HG02970 (cell line): ENCODE results near the gene ADD3.

Source experiments
- ATAC-seq: cut with Tn5 transposase; IDR thresholded peaks from one replicate; pipeline ENCODE4 v1.9.1; 2021; ENCODE audit warnings: mild to moderate bottlenecking, moderate library complexity, moderate number of reproducible peaks; ENCODE audit not compliant: unreplicated experiment, low FRiP score

Gene ADD3

DNA sequence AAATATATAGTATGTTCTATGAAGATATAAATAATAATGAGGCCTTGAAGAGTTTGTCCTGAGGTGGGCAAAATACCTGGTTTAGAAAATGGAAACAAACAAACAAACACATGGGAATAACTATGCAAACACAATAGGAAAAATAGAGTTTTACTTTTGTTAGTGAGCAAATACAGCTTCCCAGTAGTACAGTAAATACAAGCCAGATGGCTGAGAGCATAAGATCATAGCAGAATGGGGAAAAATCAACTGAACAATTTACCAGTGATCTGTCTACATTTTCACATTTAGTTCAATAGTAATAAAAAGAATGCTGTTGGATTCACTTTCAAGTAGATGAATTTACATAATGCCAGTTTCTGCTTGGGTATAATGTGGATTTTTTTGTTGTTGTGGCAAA is 45.1 kb downstream of the ADD3 start:
- no peak for ATAC-seq

DNA sequence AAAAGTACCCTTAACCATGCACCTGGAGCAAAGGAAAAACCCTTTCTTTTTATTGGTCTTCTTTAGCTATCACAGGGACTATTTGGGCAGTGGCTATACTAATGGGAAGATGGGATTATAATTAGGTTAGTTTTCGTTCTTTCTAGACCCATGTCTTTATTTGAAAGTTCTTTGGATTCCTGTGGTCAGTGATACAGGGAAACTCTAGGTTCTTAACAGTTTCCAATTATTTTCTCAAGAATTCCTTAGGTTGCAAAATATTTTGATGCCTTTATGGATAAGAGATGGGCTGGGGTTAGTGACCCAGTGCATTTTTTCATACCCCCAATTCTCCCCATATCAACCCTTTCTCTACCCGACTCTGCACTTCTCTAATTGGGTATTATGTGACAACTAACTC is 49.0 kb downstream of the ADD3 start:
- ATAC-seq = no peak

DNA sequence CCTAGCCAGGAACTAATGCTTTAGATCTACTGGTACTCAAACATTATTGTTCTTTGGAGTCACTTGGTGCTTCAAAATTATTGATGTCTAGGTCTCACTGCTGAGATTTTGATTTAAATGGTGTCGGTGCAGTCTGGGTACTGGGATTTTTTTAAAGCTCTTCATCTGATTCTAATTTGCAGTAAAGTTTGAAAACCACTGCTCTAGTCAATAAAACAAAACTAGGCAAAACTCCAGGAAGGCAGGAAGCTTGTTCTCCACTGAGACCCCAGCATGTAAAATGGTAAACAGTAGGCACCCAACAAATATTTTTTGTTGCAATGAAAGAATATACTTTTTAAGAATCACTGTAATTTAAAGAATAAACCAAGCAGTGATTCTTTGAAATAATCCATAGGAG is 49.7 kb downstream of the ADD3 start:
- no peak for ATAC-seq

DNA sequence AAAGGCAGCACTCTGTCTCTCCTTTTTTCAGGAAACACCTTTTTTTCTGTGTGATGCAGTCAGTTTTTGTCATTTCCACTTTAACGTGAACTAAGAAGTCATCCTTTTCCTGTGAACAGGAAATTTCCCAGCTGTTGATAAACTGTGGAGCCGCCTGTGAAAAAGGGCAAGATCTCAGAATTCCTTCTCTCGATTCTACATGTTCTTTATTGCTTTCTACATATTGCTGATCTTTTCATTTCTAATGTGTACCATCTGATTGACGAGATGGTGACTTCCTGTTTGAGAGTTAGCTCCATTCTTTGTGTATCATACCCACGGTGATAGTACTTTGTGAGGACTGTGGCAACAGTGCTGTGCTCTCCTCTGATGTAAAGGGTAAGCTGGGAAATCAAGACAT is 50.4 kb downstream of the ADD3 start:
- no peak for ATAC-seq

DNA sequence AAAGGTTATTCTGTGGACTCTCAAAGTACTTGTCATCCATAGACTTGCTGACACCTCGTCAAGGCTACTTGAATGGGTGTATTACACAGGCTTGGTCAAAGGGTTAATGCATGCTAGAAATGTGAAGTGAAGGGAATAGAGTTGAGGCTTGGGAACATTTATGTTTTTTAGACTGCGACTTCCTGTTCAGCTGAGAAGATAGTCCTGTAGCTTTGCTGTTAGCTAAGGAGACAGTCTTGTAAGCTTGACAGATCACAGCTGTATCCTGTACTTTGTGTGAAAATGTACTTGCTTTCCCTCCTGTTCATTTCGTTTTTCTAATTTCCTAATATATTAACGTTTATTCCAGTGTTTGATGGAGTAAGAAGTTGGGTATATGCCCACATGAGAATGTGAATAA is 52.1 kb downstream of the ADD3 start:
- no peak for ATAC-seq

DNA sequence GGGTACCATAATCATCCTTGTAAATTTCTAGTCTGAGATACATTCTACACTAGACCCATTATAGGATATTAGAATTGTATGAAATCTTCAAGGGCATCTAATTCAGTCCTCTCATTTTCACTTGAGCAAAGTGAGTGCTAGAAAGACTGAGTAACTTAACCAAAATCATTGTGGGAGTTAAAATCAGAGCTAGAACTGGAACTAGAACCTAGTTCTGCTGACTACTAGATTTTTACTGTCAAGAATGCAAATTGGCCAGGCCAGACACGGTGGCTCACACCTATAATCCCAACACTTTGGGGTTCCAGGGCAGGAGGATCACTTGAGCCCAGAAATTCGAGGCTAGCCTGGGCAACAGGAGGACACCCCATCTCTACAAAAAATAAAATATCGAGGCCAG is 53.9 kb downstream of the ADD3 start:
- no peak for ATAC-seq

DNA sequence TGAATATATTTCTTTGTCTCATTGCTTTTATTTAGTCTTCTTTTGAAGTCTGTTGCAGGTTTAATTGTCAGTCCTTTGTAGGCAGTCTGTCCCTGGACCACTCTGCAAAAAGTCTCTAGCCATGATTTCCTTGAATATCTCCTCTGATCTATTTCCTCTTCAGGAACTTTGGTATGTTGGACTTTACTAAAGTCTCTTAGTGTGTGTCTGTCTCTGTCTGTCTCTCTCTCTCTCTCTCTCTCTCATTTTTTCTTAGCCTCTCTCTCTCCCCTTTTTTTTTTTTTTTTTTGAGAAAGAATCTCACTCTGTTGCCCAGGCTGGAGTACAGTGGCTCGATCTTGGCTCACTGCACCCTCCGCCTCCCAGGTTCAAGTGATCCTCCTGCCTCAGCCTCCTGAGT is 57.5 kb downstream of the ADD3 start:
- no peak for ATAC-seq

DNA sequence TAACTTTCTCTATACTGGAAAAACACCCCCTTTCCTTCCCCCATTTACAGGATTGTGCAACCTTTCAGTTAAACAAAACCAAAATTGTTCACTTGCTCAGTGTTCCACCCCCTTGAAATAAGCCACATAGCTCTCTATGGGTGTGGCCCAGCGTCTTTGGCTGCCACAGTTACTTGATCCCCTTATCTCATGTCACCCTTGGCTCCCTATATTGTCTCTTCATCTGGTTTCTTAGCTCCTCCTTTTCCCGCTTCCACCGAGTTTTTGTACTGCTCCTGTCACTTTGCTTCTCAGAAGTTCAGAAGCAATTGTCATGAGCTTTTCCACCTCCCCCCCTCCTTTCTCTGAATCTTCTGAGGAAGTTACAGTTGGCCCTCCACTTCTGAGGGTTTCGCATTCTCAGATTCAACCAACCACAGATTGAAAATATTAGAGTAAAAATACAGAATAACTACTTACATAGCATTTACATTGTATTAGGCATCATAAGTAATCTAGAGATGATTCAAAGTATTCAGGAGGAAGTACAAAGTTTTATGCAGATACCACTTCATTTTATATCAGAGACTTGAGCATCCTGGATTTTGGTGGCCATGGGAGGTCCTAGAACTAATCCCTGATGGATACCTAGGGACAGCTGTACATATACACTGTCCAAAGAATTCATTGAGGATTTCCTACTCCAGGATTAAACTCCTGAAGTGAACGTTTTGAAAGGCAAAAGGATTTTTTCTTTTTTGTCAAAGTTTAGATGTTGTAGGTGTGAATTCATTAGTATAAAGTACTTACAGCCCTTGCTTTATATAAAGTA is 60.4 kb downstream of the ADD3 start:
- ATAC-seq = no peak

DNA sequence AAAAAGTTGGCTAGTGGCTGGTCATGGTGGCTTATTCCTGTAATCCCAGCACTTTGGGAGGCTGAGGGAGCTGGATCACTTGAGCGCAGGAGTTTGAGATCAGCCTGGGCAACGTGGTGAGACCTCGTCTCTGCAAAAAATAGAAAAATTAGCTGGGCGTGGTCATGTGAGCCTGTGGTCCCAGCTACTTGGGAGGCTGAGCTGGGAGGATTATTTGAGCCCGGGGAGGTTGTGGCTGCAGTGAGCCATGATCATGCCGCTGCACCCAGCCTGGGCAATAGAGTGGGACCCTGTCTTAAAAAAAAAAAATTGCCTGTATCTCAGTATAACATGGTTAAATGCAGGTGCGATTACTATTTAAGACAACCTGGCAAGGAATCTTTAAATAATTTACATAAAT is 61.0 kb downstream of the ADD3 start:
- ATAC-seq = no peak

DNA sequence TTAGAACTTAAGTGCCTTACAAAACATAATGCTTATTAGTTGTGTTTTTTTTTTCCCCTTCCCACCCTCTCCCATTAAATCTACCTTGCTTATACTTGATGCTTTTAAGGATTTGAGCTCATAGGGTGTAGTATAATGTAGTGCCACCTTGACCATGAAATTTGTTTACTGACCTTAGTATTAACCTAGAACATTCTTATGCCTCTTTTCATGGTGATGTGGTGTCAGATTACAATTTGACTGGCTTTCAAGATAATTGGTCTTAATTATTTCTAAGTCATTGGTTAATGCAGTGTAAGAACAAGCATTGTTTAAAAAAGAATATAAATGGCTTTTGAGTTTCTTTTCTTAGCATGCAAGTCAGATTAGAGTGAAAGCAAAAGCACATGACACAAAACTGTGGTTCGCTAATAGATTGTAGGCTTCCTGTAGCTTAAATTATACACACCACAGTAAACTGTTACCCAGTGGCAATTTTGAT is 61.8 kb downstream of the ADD3 start:
- no peak for ATAC-seq

DNA sequence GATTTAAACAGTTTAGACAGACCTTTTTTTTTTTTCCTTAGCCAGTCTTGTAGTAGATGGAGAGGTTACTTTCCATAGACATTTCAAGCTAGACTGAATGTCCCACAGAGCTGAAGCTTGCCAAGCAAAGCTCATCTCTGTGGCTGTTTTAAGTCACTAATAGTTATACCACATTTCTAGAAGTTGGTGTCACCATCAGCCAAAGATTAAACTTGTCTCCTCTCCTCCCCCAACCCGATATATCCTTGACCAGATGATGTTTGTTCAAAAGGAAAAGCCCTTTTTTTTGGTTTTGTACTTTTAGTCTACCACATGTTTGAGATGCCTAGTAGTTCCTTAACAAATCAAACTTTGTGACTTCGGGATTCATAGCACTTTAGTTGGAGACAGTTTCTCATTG is 66.1 kb downstream of the ADD3 start:
- ATAC-seq = no peak

DNA sequence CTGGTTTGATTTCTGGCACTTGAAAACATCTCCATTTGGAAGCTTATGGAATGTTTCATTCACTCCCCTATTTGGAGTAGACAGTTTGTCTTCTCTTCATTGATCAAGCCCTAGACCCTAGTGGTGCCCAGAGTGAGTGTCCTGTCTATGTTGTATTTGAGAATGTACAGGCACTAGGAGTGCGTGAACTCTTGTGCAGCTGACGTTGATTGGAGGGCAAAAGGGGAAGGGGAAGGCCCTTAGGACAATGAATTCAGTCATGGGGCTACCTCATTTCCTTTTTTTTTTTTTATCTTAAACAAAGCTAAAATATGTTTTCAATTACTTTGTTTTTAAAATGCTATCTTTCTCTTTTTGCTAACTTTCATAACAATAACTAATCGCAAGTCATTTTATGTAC is 66.5 kb downstream of the ADD3 start:
- ATAC-seq = no peak

DNA sequence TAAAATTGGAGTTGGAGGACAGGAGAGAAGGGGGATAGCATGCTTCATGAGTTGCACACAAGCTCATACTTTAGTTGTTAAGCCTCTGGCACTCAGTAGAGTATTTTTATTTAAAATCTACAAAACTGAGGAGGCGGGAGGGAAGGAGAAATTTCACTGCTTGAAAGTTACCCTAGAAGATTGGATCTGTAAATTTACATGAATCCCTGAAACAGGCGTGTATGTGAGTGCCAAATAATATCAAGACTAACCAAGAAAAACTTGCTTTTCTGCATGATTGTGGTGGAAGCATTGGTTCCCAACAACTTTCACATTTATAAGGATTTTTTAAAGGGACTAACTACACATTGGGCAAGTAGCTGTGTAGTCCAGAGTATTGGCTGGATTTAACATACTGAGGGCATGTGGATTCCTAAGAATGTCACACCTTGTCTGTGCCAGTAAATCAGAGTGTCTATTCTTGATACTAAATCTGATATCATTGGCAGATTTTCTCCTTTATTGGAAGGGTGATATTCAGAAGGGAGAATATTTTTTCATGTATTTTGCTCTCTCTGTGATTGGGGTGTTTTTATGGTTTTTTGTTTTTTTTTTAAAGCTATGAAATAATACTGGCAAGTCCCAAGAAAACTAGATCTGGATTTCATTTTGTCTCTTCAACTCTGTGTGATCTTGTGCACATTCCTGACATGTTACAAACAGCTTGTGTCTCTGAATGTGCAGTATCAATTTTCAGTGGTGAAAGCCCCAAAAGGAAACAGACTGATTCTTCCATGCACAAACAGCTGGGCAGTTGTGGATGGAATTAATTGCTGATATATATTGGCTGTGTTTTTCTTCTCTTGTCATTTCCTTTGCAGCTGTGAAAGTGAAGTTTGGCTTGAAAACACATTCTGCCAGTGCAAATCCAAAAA is 67.2 kb downstream of the ADD3 start:
- no peak for ATAC-seq

DNA sequence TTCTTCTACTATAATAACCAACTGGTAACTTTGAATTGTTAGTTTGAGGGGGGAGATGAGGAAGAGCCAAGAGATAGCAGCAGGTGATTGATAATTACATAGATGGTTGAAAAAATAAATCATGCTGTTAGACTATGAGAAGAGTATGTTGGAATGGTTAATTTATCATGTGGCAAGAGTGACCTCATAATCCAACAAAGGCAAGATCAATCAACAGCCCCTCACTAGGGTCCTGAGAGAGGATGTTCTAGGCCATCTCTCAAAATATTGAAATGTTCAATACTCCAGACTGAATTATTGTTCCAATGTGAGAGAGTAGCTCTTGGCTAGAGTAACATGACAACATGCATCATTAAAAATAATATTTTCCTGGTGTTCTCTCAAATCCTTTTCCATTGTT is 67.9 kb downstream of the ADD3 start:
- ATAC-seq = no peak

DNA sequence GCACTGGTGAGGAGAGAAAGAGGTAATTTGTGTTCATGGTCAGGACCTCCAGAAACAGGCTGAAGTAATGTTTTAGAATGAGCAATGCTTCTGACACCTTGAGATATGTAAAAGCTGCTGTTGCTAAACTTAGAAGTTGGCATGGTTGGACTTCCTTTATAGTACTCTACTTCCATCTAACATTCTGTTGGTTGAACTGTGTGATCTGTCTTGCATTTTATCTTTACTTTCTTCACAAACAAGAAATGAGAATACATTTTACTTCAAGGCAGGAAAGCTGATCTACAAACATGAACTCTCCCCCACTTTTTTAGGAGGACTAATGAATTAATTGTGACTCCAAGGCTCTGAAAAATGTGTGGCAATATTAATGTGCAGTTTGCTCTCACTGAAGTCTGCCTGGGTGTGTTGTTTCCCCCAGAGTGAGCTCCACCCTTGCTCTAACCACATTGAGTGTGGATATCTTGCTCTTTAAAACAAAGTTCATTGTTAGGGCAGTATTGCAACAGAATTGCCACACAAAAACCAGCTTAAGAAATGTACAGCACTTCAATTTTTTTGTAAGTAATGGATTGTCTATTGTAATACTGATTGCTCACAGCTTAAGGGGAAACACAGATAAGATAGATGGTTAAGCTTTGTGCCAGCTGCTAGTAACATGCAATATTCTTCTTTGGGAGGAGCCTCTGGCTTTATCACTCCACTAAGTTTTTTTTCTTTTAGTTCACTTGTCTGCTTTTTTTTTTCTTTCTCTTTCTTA is 69.0 kb downstream of the ADD3 start:
- ATAC-seq = no peak

DNA sequence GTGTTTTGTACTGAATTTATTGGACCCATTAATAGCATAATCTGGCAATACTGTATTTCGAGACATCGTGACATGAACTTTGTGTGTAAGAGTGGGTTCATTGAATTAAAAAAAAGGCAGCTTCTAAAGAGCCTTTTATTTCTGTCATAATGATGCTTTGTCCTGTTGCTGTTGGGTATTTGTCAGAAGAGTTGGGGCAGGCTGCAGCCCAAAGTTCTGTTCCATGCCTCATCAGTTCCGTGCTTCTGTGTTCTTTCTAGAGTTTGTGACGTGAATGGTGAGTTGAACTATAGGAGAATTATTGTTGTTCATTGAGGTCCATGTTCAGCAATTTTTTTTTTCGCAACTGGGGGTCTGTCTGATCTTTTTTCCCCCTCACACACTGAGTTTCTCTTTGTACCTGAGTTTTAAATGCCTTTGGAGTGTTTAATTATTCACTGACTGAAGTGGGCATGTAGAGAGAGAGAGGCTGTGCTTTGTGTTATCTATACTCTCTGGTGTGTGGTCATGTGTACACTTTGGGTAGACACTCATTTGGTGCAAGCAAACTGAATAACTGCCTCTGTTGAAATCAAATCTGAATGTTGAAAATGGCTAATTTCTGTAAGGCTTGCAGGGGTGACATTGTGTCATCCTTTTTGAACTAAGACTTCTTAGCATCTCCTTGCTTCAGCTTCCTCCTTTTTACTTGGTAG is 69.8 kb downstream of the ADD3 start:
- ATAC-seq = no peak

DNA sequence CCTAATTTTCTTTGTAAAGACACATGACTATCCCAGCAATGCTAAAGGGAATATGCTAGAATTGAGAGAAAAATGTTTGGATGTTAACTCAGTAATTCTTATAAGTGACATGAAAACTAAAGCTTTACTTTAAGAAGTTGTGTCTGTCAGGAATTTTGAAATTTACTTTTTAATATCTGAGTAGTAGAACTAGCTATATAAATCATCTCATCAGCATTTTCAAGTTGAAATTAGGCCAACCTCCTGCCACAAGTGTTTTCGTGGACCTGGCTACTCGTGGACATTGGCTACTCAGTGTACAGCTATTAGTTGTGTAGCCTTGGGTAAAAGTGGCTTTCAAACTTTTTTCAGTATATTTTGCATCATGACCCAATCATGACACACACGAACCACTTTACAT is 70.5 kb downstream of the ADD3 start:
- ATAC-seq = no peak

DNA sequence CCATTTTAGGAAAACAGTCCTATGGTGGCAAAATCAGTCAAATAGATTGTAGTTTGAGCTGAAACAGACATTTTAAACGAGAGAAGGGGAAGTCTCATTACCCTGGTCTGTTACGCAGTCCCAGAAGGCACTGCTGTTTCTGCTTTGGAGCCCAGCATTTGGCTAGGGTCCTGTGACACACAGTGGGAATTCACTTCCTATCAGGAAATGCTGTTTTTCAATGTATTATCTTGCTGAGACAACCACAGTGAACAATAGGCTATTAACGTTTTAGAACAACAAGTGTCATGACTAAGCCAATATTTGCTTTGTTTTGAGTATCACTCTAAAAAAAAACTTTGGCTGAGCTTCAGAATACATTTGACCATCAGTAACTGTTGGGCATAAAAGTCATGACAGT is 74.1 kb downstream of the ADD3 start:
- no peak for ATAC-seq

DNA sequence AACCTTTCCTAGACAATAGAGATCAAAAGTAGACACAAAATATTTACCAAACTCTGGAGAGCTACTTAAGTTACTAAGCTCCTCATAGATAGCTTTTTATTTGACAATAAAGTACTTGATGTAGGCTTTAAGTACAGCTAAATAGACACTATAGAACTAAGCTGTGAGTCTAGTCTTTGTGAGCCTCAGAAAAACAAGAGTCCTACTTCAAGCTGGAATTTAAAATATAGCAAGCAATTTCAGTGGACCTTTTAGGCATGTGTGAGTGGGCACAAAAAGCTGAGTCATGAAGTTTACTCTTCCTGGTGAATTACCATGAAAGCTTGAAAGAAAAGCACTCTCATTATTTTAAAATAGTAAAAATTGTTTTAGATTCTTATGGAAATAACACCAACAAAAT is 76.1 kb downstream of the ADD3 start:
- no peak for ATAC-seq

DNA sequence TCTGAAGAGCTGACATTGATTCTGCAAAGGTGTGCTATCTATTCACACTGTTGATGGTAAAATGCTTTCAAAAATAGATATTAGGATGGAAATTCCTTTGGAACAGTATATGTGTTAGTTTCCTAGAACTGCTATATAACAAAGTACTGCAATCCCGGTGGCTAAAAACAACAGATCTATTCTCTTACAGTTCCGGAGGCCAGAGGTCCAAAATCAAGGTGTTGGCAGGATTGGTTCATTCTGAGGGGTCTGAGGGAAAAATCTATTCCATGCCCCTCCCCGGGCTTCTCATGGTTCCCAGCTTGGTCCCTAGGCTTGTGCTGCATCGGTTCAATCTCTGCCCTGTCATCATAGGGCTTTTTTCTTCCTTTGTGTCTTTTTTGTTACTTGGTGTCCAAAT is 79.9 kb downstream of the ADD3 start:
- no peak for ATAC-seq
